Measurements from ENCODE around the gene PRR19. TPM values are rescaled to one million over a fixed set of nuclear protein-coding genes. Genes with fewer than 3 reads are reported as not detected.
"Not testable (repeated sequence)": the region's sequence is repeated elsewhere in the genome, so short reads cannot be mapped to it uniquely, and the experiment has no call there.

Gene PRR19
- total RNA-seq, 2 donors from 2014 or later = 1.3 to 1.4 TPM

GRCh38 chr19:42330241-42330711 is 28.3 kb downstream of the PRR19 start:
- no peaks in the 10 kb centered on the region for H3K27me3 Mint-ChIP-seq
- ATAC-seq (replicated peaks) = no peak
- peaks cover 13% of the 10 kb centered on the region for H3K4me1 Mint-ChIP-seq
- H3K9me3 Mint-ChIP-seq = no peaks in the 10 kb centered on the region
- peak overlapping the region; percentile 4 for H3K27ac Mint-ChIP-seq
- no peak overlapping the region for H3K4me3 Mint-ChIP-seq
- H3K36me3 Mint-ChIP-seq (ENCODE audit: low read depth) = peaks cover under 1% of the 10 kb centered on the region

DNA sequence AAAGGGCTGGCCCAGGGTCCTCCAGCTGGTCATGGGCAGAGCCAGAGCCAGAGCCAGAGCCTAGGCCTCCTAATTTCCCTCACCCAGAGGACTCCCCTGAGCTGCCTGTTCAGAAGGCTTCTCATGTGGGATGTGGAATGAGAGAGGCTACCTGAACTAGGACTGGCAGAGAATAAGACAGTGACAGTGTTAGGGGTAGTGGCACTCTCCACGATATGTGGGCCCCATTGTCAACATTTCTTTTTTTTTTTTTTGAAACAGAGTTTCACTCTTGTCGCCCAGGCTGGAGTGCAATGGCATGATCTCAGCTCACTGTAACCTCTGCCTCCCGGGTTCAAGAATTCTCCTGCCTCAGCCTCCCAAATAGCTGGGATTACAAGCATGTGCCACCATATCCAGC is 29.4 kb downstream of the PRR19 start:
- H3K36me3 Mint-ChIP-seq (ENCODE audit: low read depth); H3K27me3 Mint-ChIP-seq; H3K4me3 Mint-ChIP-seq; ATAC-seq (replicated peaks); H3K9me3 Mint-ChIP-seq; H3K27ac Mint-ChIP-seq: not testable (repeated sequence)
- peaks cover 13% of the 10 kb centered on the region for H3K4me1 Mint-ChIP-seq

DNA sequence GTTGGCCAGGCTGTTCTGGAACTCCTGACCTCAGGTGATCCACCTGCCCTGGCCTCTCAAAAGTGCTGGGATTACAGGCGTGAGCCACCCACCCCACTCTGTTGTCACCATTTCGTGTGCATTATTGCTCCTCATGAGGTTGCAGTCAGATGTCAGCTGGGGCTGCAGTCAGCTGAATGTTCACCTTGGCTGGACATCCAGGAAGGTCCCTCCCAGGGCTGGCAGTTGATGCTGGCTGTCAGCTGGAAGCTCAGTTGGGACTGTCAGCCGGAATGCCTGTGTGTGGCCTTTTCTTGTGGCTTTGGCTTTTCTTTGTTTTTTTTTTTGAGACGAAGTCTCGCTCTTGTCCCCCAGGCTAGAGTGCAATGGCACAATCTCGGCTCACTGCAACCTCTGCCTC is 30.1 kb downstream of the PRR19 start:
- no peaks in the 10 kb centered on the region for H3K36me3 Mint-ChIP-seq (ENCODE audit: low read depth)
- no peak overlapping the region for H3K4me3 Mint-ChIP-seq
- no peaks in the 10 kb centered on the region for H3K9me3 Mint-ChIP-seq
- H3K27me3 Mint-ChIP-seq = no peaks in the 10 kb centered on the region
- H3K4me1 Mint-ChIP-seq = peaks cover 11% of the 10 kb centered on the region
- no peak overlapping the region for H3K27ac Mint-ChIP-seq
- no peak for ATAC-seq (replicated peaks)

GRCh38 chr19:42333018-42333417 is 31.1 kb downstream of the PRR19 start:
- Mint-ChIP-seq H3K4me1 (peaks cover 5% of the 10 kb centered on the region), H3K27me3 (no peaks in the 10 kb centered on the region), H3K9me3 (no peaks in the 10 kb centered on the region), H3K27ac (no peak overlapping the region), H3K4me3 (no peak overlapping the region), H3K36me3 (ENCODE audit: low read depth) (no peaks in the 10 kb centered on the region)
- no peak for ATAC-seq (replicated peaks)

- H3K9me3 Mint-ChIP-seq = no peaks in the 10 kb centered on the region
- H3K27ac Mint-ChIP-seq = no peak overlapping the region
- H3K4me1 Mint-ChIP-seq = no peaks in the 10 kb centered on the region
- no peaks in the 10 kb centered on the region for H3K36me3 Mint-ChIP-seq (ENCODE audit: low read depth)
- no peak for ATAC-seq (replicated peaks)
- H3K27me3 Mint-ChIP-seq = no peaks in the 10 kb centered on the region
- H3K4me3 Mint-ChIP-seq = no peak overlapping the region
These were observed 32.2 kb downstream of the PRR19 start for GRCh38 chr19:42333975-42334696.

DNA sequence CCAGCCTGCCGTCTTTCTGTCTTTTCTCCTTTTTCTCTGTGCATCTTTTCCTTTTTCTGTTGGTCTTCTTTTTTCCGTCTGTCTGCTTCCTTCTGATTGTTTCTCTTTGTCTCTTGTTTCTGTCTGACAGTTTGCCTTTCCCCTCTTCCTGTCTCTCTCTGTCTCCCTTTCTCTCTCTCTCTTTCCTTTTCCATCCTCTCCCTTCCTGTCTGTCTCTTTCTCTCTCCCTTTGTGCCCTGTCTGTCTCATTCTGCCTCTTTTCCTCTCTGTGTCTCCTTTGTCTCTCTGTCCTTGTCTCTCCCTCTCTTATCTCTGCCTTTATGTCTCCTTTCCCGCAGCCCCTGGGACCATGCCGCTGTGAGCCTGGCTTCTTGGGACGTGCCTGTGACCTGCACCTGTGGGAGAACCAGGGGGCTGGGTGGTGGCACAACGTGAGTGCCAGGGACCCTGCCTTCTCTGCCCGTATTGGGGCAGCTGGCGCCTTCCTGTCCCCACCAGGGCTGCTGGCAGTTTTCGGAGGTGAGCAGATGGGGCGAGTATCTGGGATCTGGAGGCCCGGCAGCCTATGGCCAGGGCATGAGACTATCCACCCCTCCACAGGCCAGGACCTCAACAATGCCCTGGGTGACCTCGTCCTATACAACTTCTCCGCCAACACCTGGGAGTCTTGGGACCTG is 32.9 kb downstream of the PRR19 start:
- H3K9me3 Mint-ChIP-seq = no peaks in the 10 kb centered on the region
- no peaks in the 10 kb centered on the region for H3K27me3 Mint-ChIP-seq
- no peak for ATAC-seq (replicated peaks)
- no peak overlapping the region for H3K4me3 Mint-ChIP-seq
- H3K4me1 Mint-ChIP-seq = no peaks in the 10 kb centered on the region
- H3K36me3 Mint-ChIP-seq (ENCODE audit: low read depth) = no peaks in the 10 kb centered on the region
- H3K27ac Mint-ChIP-seq = no peak overlapping the region

- H3K27me3 Mint-ChIP-seq = no peaks in the 10 kb centered on the region
- H3K36me3 Mint-ChIP-seq (ENCODE audit: low read depth) = no peaks in the 10 kb centered on the region
- H3K4me1 Mint-ChIP-seq = no peaks in the 10 kb centered on the region
- H3K27ac Mint-ChIP-seq = no peak overlapping the region
- H3K4me3 Mint-ChIP-seq = no peak overlapping the region
- no peak for ATAC-seq (replicated peaks)
- H3K9me3 Mint-ChIP-seq = no peaks in the 10 kb centered on the region
These were observed 33.5 kb downstream of the PRR19 start for GRCh38 chr19:42335374-42335936.

DNA sequence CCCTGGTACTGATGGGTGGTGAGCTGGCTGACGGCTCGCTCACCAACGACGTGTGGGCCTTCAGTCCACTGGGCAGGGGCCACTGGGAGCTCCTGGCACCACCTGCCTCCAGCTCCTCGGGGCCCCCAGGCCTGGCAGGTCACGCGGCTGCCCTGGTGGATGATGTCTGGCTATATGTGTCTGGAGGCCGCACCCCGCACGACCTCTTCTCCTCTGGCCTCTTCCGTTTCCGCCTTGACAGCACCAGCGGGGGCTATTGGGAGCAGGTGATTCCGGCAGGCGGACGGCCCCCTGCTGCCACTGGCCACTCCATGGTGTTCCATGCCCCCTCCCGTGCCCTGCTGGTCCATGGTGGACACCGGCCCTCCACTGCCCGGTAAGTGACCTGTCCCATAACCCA is 34.0 kb downstream of the PRR19 start:
- no peaks in the 10 kb centered on the region for H3K9me3 Mint-ChIP-seq
- no peak for ATAC-seq (replicated peaks)
- H3K27me3 Mint-ChIP-seq = no peaks in the 10 kb centered on the region
- no peak overlapping the region for H3K27ac Mint-ChIP-seq
- no peaks in the 10 kb centered on the region for H3K36me3 Mint-ChIP-seq (ENCODE audit: low read depth)
- no peak overlapping the region for H3K4me3 Mint-ChIP-seq
- no peaks in the 10 kb centered on the region for H3K4me1 Mint-ChIP-seq

- not testable (repeated sequence) for H3K4me1 Mint-ChIP-seq; H3K27me3 Mint-ChIP-seq; H3K9me3 Mint-ChIP-seq; H3K36me3 Mint-ChIP-seq (ENCODE audit: low read depth); ATAC-seq (replicated peaks); H3K4me3 Mint-ChIP-seq; H3K27ac Mint-ChIP-seq
These were observed 37.4 kb downstream of the PRR19 start for GRCh38 chr19:42339126-42339860.

DNA sequence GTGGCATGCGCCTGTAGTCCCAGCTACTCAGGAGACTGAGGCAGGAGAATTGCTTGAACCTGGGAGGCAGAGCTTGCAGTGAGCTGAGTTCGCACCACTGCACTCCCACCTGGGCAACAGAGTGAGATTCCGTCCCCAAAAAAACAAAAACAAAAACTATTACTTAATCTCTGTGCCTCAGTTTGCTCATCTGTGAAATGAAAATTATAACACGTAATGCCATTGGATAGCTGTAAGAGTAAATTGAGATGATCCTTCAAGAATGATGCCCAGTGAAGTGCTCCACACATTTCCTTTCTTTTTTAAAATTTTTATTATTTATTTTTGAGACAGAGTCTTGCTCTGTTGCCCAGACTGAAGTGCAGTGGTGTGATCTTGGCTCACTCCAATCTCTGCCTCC is 38.0 kb downstream of the PRR19 start:
- not testable (repeated sequence) for ATAC-seq (replicated peaks); H3K4me3 Mint-ChIP-seq; H3K4me1 Mint-ChIP-seq; H3K9me3 Mint-ChIP-seq; H3K36me3 Mint-ChIP-seq (ENCODE audit: low read depth); H3K27me3 Mint-ChIP-seq; H3K27ac Mint-ChIP-seq

GRCh38 chr19:42343344-42344110 is 41.6 kb downstream of the PRR19 start:
- ATAC-seq (replicated peaks) = no peak
- no peaks in the 10 kb centered on the region for H3K4me1 Mint-ChIP-seq
- H3K27ac Mint-ChIP-seq = no peak overlapping the region
- no peak overlapping the region for H3K4me3 Mint-ChIP-seq
- H3K27me3 Mint-ChIP-seq = no peaks in the 10 kb centered on the region
- H3K36me3 Mint-ChIP-seq (ENCODE audit: low read depth) = no peaks in the 10 kb centered on the region
- no peaks in the 10 kb centered on the region for H3K9me3 Mint-ChIP-seq

- H3K27me3 Mint-ChIP-seq = no peaks in the 10 kb centered on the region
- H3K9me3 Mint-ChIP-seq = no peaks in the 10 kb centered on the region
- no peak overlapping the region for H3K4me3 Mint-ChIP-seq
- no peaks in the 10 kb centered on the region for H3K4me1 Mint-ChIP-seq
- no peaks in the 10 kb centered on the region for H3K36me3 Mint-ChIP-seq (ENCODE audit: low read depth)
- no peak for ATAC-seq (replicated peaks)
- no peak overlapping the region for H3K27ac Mint-ChIP-seq
These were observed 42.5 kb downstream of the PRR19 start for GRCh38 chr19:42344336-42344893.

DNA sequence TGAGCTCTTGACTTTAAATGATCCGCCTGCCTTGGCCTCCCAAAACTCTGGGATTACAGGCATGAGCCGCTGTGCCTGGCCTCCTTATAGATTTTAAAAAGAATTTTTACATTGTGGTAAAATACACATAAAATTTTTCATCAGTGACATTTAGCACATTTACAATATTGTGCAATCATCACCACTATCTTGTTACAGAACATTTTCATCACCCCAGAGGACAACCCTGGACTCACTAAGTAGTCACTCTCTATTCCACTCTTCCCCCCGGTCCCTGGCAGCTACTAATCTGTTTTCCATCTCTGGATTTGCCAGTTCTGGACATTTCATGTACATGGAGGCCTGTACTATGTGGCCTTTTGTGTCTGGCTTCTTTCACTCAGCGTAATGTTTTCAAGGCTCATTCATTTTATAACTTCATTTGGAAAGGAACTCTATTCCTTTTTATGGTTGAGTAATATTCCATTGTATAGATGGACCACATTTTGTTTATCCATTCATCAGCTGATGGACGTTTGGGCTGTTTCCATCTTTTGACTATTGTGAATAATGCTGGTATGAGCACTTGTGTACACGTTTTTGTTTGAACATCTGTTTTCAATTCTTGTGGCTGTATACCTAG is 43.4 kb downstream of the PRR19 start:
- Mint-ChIP-seq H3K36me3 (ENCODE audit: low read depth) (no peaks in the 10 kb centered on the region), H3K4me3 (no peak overlapping the region), H3K27me3 (no peaks in the 10 kb centered on the region), H3K4me1 (no peaks in the 10 kb centered on the region), H3K9me3 (no peaks in the 10 kb centered on the region), H3K27ac (no peak overlapping the region)
- ATAC-seq (replicated peaks) = no peak

All from activated T-helper 17 cell treated with anti-CD3 and anti-CD28 coated beads, Interleukin-2, amount 50 U/mL, for 72 hours (primary cell).